CD4-positive, alpha-beta T cell treated with Interleukin-15 for 1 hour (primary cell): Measurements from ENCODE around the gene ZFYVE9.
"Not testable (repeated sequence)": the region's sequence is repeated elsewhere in the genome, so short reads cannot be mapped to it uniquely, and the experiment has no call there.

Source experiments
- DNase-seq: peaks from one replicate; pipeline ENCODE4 v3.0.0-alpha.2; 2020

Gene ZFYVE9

DNA sequence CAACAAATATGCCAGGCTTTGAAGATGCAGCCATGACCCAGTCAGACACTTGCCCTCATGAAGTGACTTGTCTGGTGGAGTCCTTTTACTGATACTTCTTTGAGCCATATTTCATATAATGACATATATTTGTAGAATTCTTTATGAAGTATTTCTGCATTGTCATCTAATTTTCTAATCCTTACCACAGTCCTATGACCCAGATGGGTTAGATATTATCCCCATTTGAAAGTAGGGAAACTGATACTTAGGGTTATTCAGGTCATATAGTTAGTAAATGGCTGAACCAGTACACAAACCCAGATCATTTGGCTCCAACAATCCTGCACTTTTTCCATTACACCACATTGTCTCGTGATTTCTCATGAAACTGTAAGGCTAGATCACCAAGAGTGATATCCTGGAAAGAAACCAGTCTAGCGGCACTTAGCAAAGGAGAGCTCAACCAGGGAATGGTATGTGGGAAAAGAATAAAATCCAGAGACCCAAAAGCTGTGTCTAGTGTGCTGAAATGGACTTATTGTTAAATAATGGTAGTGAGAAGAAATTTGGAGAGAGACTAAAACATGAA, 49.6 kb downstream of the ZFYVE9 start:
- DNase-seq: no peak

- DNase-seq: no peak
These were observed 50.1 kb downstream of the ZFYVE9 start for GRCh38 chr1:52192024-52192423.

DNA sequence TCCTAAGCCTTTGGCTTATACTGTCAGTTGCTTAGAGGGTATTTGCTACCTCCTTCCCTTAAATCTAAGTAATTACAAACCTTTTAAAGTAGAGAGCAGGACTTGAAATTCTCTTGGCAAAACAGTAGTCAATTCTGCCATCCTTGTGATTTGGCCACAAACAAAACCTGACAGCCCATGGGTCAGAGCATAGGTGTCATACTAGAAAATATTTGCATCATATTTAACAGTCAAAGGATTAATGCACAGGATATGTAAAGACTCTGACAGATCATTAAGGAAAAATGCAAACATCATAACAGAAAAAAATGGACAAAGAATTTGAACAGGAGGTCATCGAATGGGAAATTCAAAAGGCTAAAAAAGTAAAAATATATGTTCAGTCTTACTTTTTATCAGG, 50.5 kb downstream of the ZFYVE9 start:
- no peak for DNase-seq

DNA sequence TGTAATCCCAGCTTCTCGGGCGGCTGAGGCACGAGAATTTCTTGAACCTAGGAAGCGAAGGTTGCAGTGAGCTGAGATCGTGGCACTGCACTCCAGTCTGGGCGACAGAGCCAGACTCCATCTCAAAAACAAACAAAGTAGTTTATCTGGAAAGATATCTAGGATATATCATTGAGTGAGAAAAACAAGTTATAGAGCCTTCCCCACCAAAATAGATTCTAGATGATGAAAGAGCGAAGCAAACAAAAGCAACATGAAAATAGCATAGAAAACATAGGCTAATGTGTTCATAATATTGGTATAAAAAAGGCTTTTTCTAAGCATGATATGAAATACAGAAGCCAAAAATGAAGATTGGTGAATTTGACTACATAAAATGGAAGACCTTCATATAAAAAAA, 52.1 kb downstream of the ZFYVE9 start:
- DNase-seq: no peak

DNA sequence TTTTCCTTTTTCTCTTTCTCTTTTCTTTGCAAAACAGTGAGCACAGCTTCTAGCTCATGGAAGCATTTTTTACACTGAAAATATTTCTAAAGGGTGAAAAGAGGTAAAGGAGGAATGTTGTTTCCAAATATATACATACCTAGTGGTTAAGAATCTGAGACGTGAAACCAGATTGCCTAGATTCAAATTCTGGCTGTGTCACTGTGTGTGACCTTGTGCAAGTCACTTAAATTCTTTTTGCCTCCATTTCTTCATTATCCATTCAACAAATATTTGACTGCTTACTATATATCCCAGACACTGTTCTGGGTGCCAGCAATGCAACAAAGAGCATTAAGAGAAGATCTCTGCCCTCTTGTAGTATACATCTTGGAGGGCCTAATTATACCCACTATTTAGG, 53.3 kb downstream of the ZFYVE9 start:
- no peak for DNase-seq

DNA sequence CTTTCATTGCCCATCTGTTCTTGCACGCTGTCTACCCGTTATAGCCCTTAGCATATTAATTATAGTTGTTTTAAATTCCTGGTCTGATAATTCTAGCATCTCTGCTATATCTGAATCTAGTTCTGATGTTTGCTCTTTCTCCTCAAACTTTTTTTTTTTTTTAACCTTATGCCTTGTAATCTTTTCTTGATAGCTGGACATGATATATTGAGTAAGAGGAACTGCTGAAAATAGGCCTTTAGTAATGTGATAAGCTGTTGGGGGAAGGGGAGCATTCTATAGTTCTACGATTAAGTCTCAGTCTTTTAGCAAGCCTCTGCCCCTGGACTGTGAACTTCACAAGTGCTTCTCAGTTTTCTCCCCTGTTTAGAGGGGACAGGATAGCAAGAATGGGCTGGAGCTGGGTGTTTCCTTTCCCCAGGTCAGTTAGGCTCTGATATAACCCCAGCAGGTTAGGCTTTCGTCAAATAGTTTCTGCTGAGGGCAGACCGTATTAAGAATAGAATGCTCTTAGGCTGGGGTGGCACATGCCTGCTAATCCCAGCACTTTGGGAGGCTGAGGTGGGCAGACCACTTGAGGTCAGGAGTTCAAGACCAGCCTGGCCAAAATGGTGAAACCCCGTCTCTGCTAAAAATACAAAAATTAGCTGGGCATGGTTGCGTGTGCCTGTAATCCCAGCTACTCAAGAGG, 62.2 kb downstream of the ZFYVE9 start:
- DNase-seq: no peak

DNA sequence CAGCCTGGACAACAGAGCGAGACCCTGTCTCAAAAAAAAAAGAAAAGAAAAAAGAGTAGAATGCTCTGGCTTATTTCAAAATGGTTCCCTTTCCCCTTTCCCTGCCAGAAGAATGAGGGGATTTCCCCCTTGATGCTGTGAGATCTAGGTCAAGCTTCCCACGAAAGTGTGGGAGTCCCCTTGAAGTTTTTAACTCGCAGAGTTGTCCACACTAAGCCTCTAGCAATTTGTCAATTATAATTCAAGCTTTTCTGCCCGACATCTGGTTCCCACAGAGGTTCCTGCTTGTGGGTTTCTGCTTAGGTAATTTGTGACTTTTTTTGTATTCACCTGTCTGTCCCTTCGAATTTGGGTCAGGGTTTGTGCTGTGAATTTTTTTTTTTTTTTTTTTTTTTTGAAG, 62.8 kb downstream of the ZFYVE9 start:
- no peak for DNase-seq

DNA sequence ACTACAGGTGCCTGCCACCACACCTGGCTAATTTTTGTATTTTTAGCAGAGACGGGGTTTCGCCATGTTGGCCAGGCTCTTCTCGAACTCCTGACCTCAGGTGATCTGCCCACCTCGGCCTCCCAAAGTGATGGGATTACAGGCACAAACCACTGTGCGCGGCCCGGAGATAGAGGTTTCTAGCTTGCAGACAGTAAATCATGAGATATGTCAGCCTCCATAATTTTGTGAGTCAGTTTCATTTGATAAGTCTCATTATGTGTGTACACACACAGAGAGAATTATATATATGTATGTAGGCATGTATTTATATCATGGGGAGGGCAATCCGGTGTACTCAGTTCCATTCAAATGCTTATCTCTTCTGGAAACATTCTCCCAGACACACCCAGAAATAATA, 64.8 kb downstream of the ZFYVE9 start:
- DNase-seq: not testable (repeated sequence)

DNA sequence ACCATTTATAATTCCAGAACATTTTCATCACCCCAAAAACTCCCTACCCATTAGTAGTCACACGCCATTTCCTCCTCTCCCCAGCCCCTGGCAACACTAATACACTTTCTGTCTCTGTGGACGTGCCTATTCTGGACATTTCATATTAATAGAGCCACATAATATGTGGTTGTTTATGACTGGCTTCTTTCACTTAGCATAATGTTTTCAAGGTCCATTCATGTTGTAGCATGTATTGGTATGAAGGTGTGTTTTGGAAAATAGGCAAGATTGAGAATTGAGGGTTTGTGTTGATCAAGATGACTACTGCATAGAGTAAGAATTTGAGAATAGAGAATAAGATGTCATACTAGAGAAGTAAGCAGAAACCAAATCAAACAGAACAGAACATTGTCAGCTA, 67.5 kb downstream of the ZFYVE9 start:
- no peak for DNase-seq

DNA sequence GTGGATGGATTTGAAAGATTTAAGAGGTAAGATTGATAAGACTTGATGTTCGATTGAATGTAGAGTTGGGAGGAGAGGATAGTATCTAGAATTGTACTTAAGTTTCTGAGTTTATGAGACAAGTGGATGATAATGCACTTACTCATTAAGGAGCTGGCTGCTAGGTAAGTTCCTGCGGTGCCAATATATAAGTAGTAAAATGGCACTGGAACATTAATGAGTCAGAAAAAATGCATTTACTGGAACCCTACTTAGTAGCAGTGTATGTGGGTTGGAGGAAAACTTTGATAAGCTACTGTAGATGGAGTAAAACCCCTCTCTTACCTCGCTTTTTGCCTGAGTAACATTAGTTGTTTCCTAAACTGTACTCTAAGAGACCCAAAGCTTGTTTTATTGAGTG, 68.2 kb downstream of the ZFYVE9 start:
- DNase-seq: no peak

- no peak for DNase-seq
These were observed 75.1 kb downstream of the ZFYVE9 start for GRCh38 chr1:52216907-52217458.

GRCh38 chr1:52225174-52225573, 83.3 kb downstream of the ZFYVE9 start:
- no peak for DNase-seq

DNA sequence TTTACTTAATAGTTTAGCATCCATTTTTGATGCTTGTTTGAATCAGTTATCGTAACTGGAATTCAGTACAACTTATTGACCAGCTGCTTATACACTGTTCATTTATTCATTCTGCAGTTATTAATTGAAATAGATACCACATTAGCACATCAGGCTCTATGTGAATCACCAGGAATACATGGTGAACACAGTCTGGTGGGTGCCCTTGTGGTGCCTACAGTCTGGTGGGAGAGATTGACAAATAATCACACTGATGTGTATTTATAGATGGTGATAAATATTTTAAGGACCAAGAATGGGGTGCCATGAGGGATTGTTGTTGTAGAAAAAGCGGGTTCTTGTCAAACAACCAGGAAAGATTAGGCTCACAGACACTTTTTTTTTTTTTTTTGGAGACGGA, 87.6 kb downstream of the ZFYVE9 start:
- no peak for DNase-seq

DNA sequence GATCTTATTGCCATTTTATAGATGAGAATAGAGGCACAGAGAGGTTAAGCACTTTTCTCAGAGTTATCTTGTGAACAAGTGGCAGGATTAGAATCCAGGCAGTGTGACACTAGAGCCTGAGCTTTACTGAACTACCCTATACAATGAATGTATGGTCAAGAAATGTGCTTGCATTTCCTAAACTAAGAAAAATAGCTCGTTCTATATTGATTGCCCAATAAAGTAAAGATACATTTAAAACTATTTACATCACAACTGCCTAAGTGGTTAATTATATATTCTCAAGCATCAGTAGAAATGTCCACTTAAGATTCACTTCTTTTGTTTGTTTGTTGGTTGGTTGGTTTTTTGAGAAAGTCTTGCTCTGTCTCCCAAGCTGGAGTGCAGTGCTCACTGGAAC, 91.6 kb downstream of the ZFYVE9 start:
- no peak for DNase-seq

GRCh38 chr1:52234014-52234413, 92.1 kb downstream of the ZFYVE9 start:
- no peak for DNase-seq

DNA sequence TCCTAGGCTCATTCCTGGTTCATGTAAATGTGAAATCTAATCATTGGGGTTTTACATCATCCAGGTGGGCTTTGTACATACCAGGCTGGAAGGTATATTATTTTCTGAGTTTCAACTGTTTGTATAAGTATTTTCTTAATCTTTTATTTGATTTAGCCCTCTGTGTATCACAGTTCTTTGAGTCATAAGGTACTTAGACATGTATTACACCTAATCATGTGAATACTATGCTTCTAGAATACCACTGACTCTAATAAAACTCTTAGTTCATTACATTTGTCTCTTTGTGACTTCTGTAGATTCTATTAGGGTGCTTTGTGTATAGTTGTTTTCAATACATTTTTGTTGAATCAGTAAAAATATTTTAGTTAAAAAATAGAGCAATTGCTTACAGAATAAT, 92.8 kb downstream of the ZFYVE9 start:
- no peak for DNase-seq

DNA sequence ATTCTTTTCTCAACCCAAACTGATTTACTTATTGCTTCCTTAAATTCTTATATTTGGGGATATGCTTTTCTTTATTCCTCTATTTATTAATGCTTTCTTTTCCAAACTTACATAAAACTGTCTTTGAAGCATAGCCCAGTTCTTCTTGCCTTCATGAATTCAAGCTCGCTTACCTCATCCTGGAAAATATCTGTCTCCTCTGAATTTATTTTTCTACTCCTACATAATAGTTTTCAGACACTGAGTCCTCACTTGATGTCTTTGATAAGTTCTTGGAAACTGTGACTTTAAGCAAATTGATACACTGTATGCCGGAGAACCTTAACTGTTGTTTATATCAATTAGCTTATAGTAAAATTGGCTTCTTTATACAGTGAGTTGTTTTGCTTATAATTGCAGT, 93.8 kb downstream of the ZFYVE9 start:
- DNase-seq: no peak

DNA sequence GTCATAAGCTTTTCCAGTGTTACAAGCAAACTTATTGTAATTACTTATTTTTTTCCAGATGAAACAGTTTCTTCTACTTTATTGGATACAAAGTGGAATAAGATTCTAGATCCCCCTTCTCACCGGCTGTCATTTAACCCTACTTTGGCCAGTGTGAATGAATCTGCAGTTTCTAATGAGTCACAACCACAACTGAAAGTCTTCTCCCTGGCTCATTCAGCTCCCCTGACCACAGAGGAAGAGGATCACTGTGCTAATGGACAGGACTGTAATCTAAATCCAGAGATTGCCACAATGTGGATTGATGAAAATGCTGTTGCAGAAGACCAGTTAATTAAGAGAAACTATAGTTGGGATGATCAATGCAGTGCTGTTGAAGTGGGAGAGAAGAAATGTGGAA, 95.5 kb downstream of the ZFYVE9 start:
- no peak for DNase-seq

- no peak for DNase-seq
These were observed 96.6 kb downstream of the ZFYVE9 start for GRCh38 chr1:52238474-52238873.

GRCh38 chr1:52238887-52239707, 97.2 kb downstream of the ZFYVE9 start:
- DNase-seq: no peak

DNA sequence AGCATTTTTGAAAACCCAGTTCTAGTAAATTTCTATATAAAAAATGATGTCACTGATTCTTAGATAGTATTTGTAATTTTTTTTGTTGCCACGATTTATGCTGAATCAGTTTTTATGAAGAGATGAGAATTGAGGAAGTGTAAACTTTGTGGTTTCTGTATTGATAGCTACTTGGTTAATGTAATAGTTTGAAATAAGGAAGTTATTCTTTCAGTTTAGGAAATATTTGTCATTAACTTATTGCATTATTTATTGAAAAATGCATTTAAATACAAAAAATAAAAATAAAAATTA, 97.8 kb downstream of the ZFYVE9 start:
- DNase-seq: no peak

DNA sequence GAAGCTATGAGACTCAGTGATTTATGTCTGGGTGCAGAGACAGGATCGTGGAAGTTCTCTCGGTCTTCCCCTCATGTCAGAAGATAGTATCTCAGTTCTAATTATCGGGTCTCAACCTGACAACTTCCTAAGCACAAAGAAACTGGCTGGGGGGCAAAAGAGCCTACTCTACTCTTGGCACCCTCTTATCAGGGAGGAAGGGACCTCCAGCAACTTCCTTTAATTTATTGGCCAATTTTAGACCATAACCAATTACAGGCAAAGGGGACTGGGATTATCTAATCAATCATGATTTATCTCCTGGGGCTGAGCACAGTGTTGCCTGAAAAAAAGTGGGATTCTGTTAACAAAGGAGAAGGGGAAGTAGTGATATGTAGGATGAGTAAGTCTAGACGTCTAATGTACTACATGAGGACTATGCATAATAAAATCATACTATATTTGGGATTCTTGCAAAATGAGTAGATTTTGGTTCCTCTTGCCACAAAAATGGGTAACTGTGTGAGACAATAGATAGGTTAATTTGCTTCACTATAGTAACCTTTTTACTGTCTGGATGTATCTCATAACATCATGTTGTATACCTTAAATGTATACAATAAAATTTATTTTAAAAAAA, 98.8 kb downstream of the ZFYVE9 start:
- DNase-seq: no peak

DNA sequence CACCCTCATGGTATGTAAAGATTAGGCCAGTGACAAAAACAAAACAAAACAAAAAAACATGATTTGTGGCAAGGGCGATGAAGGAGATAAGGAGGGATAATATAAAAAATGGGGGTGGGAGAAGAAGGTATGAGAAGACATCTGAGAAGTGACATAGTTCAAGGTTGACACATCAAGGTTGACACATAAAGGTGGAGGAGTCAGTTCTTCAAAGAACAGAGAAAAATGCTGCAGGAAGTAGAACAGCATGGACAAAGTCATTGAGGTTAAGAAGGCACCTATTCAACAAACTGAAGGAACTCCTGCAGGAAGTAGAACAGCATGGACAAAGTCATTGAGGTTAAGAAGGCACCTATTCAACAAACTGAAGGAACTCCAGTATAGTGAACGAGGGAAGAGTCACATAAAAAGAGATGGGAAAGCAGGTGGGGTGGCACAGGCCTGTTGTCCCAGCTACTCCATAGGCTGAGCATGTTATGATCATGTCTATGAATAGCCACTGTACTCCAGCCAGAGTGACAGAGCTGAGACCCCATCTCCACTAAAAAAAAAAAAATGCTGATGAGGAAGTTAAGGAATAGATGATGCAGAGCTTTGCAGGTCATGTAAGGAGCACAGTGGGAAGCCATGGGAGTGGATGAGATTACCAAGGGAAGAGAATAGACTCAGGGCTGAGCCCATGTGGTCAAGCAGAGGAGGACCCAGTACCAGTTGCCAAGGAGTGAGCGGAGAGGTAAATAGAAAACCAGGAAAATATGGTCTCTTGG, 101.5 kb downstream of the ZFYVE9 start:
- no peak for DNase-seq
